ENCODE measurements around the gene ZMIZ2.

ZMIZ2 gene

DNA sequence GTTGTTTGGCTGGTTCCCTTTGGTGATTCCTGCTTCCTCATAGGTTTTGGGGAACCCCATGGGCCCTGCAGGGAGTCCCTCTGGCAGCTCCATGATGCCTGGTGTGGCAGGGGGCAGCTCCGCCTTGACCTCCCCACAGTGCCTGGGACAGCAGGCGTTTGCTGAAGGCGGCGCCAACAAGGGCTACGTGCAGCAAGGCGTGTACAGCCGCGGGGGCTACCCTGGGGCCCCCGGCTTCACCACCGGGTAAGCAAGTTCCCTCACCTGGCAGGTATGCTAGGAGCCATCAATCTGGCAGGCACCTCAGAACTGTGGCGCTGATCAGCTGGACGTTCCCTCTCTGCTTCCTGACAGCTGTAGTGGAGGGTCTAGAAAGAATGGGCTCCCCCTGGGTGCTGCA, 8.3 kb downstream of the ZMIZ2 start:
- no peak for DNase-seq (ENCODE audit: low spot score)

GRCh38 chr7:44757311-44757710, 8.7 kb downstream of the ZMIZ2 start:
- no peak for DNase-seq (ENCODE audit: low spot score)

DNA sequence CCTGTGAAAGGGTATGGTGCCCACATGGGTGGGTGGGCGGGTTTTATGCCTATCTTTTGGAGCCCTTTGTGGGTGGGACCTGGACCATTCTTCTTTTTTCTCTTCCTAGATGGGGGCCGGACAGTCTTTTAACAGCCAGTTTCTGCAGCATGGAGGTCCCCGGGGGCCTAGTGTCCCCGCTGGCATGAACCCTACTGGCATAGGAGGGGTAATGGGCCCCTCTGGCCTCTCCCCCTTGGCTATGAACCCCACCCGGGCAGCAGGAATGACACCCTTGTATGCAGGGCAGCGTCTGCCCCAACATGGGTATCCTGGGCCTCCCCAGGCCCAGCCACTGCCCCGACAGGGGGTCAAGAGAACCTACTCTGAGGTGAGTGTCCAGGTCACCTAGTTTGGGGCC, 9.1 kb downstream of the ZMIZ2 start:
- DNase-seq (ENCODE audit: low spot score), result no peak

- DNase-seq (ENCODE audit: low spot score), result no peak
Measured at GRCh38 chr7:44759246-44759645, 10.6 kb downstream of the ZMIZ2 start.

- no peak for DNase-seq (ENCODE audit: low spot score)
Measured at GRCh38 chr7:44760034-44760580, 11.5 kb downstream of the ZMIZ2 start.

- DNase-seq (ENCODE audit: low spot score), result no peak
Measured at GRCh38 chr7:44761207-44762161, 12.8 kb downstream of the ZMIZ2 start.

GRCh38 chr7:44762300-44762699, 13.7 kb downstream of the ZMIZ2 start:
- no peak for DNase-seq (ENCODE audit: low spot score)

GRCh38 chr7:44762726-44763522, 14.3 kb downstream of the ZMIZ2 start:
- DNase-seq (ENCODE audit: low spot score), result no peak

GRCh38 chr7:44764081-44764480, 15.4 kb downstream of the ZMIZ2 start:
- DNase-seq (ENCODE audit: low spot score), result no peak

- DNase-seq (ENCODE audit: low spot score), result no peak
Measured at GRCh38 chr7:44764665-44765578, 16.3 kb downstream of the ZMIZ2 start.

DNA sequence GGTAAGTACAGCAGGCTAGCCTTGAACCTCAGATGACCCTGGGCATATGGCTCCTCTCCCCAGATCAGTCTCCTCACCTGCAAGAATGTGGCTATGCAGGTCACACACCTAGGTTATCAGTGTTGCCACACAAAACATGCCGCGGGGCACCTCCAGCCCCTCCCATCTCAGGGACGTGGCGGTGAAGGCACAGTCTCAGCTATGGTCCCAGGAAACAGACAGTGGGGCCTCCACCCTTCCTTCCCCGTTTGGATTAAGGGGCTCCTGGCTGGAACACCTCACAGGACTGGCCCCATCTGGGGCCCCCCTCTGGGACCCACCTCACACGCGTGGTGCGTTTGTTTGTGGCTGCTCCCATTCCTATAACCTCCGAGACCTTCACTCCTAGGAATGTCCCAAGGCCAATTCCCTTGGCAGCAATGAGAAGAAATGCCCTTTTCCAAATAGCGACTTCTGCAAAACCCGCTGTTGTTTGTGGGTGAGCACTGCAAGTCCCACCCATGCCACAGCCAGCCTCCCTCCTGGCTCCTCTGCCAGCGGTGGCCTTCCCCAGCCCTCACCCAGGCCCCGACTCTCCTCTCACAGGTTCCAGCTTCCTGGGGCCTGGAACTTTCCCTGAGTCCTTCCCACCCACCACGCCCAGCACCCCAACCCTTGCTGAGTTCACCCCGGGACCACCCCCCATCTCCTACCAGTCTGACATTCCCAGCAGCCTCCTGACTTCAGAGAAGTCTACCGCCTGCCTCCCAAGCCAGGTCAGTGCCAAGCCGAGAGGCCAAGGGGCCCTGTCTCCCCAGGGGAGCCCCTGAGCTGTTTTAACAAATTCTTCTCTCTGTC, 17.1 kb downstream of the ZMIZ2 start:
- no peak for DNase-seq (ENCODE audit: low spot score)

DNA sequence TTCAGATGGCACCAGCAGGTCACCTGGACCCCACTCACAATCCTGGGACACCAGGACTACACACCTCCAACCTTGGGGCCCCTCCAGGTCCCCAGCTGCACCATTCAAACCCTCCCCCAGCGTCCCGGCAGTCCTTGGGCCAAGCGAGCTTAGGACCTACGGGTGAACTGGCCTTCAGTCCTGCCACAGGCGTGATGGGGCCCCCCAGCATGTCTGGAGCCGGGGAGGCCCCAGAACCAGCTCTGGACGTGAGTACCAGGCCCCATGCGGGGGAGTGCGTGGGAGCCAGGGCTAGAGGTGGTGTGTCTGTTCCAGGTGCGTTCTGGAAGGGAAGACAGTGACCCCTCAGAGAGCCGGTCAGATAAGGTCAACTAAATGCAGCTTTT, 17.8 kb downstream of the ZMIZ2 start:
- DNase-seq (ENCODE audit: low spot score), result no peak

- DNase-seq (ENCODE audit: low spot score), result no peak
Measured at GRCh38 chr7:44767134-44767911, 18.7 kb downstream of the ZMIZ2 start.

GRCh38 chr7:44767912-44768627, 19.4 kb downstream of the ZMIZ2 start:
- DNase-seq (ENCODE audit: low spot score), result peak; percentile 54

DNA sequence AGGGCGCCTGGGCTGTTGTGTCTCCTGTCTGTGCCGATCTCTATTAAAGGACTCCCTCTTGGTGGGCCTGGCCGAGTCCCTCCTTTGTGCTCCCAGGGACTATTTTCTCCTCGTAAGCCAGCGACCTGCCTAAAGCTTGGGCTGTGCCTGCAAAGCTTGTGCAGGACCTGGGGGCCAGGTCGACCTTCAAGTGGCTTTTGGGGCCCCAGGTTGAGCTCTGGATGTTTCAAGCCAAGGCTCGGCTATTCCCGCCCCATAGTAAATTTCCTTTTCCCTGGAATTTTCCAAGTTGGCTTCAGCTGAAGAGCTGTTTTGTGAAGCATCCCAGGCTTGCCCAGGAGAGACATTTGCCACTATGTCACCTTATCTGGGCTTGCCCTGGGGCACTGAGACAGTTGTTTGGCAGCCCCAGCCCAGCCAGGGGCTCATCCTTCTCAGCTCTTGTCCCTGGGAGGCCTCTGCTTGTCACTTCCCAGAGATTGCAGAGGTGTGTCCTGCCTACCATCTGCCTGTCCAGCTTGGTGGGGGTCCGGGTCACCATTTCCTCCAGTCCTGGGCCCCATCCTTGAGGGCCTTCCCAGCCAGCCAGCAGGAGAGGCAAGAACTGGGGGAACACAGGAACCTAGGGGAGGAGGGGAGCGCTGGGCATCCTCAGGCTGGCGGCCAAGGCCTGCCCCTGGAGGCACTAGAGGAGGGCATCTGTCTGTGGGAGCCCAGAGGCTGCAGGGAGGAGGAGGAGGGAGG, 20.2 kb downstream of the ZMIZ2 start:
- no peak for DNase-seq (ENCODE audit: low spot score)

- no peak for DNase-seq (ENCODE audit: low spot score)
Measured at GRCh38 chr7:44769376-44769775, 20.7 kb downstream of the ZMIZ2 start.

- peak; percentile 40 for DNase-seq (ENCODE audit: low spot score)
Measured at GRCh38 chr7:44769776-44770294, 21.2 kb downstream of the ZMIZ2 start.

- no peak for DNase-seq (ENCODE audit: low spot score)
Measured at GRCh38 chr7:44771358-44771757, 22.7 kb downstream of the ZMIZ2 start.

All from CD4-positive, alpha-beta T cell treated with Interleukin-2 at 100 ng/mL for 4 hours (primary cell).